Stimulated activated CD4-positive, alpha-beta T cell treated with anti-CD3 and anti-CD28 coated beads, Interleukin-12 subunit alpha, Interleukin-12 subunit beta, amount 100 ng/mL, for 24 hours (primary cell): ENCODE data around the gene CMIP.
A peak's percentile ranks its signal among the peaks of the same experiment; 100 is the strongest.

ENCODE experiments used
- DNase-seq, 2 experiments: peaks; one replicate each; pipeline ENCODE4 v3.0.0-alpha.2; 2020; ENCODE audit warnings: low read depth in 2 of 2

Gene CMIP

DNA sequence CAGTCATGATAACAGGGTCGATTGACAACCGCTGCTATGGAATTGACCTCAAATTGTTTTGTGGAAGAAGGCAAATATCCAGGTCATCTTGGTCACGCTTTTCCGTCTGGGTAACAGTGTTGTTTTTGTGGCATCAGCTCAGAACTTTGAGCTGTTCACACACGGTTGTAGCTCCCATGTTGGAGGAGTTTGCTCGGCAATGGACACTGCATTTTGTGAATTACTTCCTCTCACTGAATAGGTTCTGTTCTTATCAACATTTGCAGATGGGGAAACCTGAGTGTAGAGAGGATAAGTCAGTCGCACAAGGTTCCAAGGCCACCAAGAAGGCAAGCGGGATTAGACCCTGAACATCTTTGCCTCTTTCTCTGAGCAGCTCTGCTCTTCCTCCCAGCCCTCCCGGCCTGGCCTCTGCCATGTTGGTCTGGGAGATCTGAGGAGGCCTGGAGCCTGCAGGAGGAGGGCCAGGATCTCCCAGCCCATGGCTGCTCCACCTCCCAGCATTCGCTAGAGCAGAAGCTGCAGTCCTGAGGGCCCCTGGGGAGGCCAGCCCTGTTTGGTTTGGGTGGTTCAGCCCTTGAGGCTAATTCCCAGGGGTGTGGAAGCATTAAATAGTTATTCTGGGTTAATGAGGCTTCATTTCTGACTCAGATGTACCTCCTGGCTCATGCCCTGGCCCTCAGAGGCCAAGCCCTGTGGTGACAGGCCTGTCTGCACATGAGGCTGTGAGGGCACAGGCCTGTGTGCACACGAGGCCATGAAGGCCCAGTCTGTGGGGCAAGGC is 180.3 kb downstream of the CMIP start:
- no peak for DNase-seq

GRCh38 chr16:81625544-81626153 is 181.0 kb downstream of the CMIP start:
- DNase-seq = no peak

DNA sequence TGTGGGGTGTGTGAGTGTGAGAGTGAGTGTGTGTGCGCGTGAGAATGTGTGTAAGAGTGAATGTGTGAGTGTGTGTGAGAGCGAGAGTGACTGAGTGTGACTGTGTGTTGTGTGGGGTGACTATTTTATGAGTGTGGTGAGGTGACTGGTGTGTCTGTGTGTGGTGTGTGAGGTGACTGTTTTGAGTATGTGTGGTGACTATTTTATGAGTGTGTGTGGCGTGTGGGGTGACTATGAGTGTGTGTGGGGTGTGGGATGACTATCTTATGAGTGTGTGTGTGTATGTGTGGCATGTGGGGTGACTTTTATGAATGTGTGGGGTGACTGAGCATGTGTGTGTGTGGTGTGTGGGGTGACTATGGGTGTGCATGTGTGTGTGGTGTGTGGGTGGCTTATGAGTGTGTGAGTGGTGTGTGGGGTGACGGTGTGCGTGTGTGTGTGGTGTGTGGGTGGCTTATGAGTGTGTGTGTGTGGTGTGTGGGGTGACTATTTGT is 181.6 kb downstream of the CMIP start:
- peak in 1 of 2 experiments; percentile 20 for DNase-seq

- DNase-seq = no peak
Observed at GRCh38 chr16:81627024-81627423, 182.4 kb downstream of the CMIP start.

DNA sequence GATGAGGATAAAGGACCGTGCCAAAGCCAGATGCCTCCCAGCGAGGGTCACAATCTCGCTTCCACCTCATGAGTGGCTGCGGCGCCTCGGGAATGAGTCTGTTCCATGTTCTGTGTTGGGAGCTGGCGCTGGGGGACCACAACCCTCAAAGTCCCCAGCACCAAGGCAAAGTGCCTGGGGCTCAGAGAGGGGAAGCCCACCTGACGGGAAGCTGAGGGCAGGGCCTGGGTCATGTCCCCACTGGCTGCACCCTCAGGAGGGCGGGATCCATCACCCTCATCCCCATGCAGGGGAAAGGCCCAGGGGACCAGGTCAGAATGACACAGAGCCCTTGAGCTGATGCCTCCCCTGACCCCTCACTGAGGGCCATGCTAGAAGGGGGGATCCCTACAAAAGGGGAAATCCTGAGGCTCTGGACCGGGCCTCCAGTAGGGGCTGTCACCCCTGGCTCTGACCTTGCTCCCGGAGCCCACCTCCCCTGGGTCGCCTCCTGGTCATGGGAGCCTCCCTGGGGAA is 183.2 kb downstream of the CMIP start:
- DNase-seq = no peak

DNA sequence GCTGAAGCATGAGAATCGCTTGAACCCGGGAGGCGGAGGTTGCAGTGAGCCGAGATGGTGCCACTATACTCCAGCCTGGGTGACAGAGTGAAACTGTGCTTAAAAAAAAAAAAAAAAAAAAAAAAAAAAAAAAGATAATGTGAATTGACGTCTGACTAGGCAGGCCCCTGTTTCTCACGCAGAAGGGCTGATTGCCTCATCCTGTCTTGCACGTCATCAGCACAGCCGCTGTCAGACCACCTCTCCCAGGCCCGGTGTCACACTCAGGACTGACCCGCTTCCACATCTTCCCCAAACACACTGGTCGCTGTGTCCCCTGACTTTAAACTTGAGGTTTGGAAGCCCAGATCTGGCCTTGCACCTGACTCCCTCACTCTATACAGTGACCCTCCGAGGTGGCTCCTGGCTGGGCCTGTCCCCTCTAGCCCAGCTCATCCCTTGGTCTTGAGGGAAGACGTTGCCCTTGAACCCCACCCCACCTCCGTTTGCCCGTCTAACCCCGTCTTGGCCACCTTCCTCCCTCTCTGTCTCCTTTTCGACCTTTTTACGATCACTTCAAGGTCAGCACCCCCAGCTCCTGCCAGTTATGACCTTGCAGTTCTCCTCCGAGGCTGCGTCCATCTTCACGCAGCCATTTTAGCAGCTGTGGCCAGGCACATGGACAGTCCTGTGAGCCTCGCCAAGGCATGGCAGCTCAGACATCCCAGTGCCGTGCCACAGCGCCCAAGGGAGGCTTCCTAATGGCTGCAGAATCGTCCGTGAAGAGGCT is 184.6 kb downstream of the CMIP start:
- no peak for DNase-seq

- DNase-seq = no peak
Observed at GRCh38 chr16:81629896-81630634, 185.5 kb downstream of the CMIP start.

DNA sequence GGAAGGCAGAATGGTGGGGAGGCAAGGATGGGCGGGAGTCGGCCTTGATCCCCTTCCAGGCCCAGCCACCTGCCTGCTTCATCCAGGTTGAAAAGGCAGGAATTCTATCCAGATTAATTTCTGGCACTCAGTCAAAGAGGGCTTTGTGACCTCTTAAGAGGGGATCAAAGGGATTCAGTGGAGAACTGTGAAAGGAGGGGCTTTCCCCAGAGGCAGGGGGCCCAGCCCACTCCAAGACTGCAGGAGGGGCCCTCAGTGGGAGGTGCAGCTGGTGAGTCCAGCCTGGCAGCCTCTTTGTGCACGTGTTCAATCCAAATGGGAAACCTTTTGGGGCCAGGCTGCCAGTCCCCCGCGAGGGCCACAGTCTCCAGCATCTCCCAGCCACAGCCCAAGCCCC is 186.0 kb downstream of the CMIP start:
- DNase-seq = no peak

GRCh38 chr16:81632392-81633146 is 188.0 kb downstream of the CMIP start:
- DNase-seq = peak; percentile 58 to 76

DNA sequence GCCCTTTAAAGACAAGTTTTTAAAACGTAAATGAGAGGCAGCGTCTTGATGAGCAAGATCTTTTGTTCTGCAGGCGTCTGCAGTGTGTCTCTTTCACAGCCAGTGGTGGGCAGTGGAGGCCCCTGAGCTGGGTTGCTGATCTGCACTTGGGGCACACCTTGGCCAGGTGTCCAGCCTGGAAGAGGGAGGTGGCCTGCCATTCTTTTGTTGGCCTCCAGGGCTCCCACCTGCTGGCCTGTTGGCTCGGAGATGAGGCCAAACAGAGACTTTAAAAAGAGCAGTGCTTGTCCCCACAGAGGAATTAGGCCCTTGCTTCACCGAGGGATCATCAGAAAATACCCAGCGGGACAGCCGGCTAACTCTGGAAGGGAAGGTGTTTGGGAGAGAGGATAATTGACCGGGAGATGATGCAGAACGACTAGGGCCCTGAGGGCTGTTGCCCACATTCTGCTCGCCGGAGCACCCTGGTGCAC is 188.6 kb downstream of the CMIP start:
- no peak for DNase-seq

DNA sequence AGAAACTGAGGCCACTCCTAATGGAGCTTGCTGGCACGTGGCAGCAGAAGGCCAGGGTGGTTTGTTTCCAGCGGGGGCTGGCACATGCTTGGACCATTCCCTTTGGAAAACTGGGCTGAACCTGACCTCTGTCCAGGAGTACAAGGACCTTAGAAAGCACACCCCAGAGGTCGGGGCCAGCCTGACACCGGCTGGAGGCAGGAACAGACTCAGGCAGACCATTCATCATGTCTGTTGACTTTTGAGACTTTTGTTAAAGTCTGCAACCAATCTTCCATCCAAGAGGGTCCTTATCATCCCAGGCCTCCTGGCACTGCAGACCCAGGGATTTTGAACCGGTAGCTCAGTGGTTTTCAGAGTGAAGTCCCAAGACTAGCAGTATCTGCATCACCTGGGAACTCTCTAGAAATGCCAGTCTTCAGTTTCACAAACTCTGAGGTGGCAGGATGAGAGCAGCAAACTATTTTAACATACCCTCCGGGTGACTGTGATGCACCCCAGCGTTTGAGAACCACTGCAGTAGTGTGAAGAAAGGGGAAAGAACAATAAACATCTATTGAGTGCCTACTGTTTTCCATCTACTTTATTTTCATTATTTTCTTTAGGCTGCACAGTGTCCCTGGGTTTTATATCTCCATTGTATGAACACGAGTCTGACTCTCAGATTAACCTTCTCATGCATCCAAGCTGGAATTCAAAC is 189.2 kb downstream of the CMIP start:
- DNase-seq = no peak

- DNase-seq = no peak
Observed at GRCh38 chr16:81634380-81635062, 189.9 kb downstream of the CMIP start.

DNA sequence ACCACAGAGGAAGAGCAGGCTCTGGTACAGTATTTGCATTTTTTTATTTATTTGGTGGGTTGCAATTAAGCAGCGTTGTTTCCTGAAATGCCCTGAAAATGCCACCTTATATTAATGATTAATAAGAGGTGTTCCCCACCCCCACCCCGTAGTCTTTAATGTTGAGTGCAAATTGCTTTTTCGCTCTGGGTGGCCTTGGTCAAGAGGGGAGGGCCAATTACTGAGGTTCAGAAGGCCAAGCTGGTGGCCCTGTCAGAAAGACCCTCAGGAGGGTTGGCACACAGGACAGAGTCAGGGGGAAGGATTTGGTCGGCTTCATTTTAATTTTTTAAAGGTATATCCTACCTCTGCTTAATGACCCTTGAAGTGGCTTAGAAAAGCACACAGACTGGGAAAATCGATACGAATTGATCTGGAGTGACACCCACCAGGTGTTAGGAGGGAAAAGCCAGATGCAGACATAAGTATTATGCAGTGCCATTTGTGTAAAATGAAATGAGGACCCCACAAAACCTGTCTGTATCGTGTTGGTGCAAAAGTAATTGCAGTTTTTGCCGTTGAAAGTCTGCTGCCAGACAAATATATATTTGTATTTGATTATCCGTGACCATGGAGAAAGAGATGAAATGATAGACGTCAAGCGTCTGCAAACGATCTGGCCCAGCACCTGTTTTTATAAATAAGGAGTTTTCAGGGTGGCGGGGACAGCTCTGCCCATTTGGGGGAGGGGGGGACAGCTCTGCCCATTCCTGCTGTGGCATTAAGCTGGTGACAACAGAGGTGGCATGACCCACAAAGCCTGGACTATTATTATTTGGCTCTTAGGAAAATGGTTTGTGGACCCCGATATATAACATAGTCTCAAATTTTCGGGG is 190.7 kb downstream of the CMIP start:
- no peak for DNase-seq

GRCh38 chr16:81636298-81636993 is 191.8 kb downstream of the CMIP start:
- DNase-seq = no peak

- DNase-seq = no peak
Observed at GRCh38 chr16:81637336-81638235, 193.0 kb downstream of the CMIP start.

DNA sequence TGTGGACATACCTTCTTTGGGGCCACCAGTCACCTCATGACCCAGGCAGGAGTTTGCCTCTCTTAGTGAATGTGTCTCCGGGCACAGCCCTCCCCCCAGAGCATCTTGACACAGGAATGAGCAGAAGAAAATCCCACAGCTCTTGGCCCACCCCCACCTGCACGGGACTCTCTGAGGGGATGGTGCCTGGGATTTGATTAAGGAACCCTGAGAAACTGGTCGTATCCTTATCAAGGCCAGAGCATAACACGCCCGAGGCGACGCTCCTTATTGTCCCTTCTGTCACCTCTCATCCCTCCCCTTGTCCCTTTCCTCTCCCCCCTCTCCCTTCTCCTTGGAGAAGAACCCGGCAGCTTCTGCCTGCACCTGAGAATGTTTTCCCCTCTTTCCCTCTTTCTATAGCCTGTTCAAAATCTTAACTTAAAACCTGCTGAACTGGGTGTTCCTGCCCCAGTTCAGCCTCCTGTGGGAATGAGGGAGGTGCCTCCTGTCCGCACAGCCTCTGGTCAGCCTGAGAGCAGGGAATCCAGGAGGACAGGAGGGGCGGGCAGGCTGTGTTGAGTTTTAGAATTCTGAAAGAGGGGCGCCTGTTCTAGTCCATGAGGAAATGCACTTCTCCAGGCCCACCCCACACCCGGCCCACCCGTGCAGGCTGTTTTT is 193.8 kb downstream of the CMIP start:
- DNase-seq = no peak
